ENCODE results near the gene SLC28A1.
A peak's percentile ranks its signal among the peaks of the same experiment; 100 is the strongest.
"Not testable (repeated sequence)": the region's sequence is repeated elsewhere in the genome, so short reads cannot be mapped to it uniquely, and the experiment has no call there.

SLC28A1 gene

DNA sequence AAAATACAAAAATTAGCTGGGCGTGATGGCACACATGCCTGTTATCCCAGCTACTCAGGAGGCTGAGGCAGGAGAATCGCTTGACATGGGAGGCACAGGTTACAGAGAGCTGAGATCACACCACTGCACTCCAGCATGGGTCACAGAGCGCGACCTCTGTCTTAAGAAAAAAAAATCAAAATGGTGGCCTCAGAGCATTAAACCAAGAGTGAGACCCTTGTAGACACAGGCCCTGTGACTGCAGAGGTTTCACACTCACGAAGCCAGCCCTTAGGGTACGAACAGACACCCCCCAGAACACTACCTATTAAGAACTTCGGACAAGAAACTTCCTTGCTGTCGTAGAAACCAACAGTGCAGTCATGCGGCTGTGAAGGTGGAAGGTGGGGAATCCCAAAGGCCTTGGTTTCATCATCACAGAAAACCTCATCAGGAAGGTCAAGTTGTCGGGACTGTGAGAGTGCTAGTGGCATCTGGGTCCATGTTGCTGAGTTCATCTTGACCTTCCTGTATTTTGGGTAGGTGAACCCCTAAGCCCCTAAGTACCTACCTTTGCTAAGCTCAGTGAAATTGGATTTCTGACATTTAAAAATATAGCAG is 92.4 kb downstream of the SLC28A1 start:
- no peak for ATAC-seq

DNA sequence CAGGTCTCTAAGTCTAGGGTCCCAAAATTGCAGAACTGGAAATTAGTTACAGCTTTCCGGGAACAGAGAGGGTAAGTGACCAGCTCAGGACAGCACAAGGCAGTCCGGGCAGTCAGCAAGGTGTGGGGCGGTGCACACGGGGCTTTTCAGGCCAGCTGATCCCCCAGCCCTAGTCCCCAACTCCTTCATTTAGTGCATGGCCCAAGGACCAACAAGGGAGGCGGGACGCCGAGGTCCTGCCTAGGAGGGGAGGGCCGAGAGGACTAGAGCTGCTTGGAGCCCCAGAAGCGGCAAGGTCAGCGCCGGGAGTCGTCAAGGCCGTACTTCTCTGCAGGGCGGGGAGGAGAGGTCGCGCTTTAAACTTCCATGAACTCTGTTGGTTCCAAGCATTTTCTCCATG is 95.2 kb downstream of the SLC28A1 start:
- ATAC-seq: no peak

DNA sequence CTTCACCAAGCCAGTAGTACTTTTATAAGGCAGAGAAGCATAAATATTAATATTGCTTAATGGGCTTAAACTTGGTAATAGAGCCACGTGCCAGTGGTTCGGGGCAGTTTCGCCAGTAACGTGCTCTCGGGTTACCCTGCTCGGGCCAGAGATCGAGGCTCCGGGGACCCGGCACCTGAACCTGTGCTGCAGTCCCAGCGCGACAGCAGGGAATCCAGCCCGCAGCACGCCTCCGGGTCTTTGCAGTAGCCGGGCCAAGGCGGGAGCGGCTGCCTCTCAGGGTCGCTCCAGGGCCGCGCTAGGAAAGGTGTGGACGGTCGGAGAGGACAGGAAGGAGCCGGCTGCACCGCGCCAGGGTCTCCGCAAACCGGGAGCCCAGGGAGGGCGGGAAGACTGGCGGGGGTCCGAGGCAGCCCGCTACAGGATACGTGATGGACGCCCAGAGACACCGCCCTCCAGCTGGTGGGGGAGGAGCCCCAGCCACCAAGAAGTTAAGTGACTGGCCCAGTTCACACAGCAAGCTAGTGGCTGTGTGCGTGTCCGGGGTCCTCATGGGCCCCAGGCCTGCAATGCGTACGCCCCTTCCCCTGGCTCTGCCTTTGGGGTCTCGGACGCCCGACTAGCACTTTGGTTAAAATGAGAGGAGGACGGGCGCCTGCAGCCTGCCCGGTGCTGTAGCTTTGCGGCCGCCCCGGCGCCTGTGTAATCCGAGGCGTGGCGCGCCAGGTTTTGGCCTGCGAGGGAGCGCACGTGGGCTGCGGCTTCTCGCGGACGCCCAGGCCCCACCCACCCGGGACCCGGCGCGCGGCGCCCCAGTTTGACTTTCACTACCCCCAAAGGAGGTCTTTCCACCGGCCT is 96.0 kb downstream of the SLC28A1 start:
- ATAC-seq: peak; percentile 69 to 76

DNA sequence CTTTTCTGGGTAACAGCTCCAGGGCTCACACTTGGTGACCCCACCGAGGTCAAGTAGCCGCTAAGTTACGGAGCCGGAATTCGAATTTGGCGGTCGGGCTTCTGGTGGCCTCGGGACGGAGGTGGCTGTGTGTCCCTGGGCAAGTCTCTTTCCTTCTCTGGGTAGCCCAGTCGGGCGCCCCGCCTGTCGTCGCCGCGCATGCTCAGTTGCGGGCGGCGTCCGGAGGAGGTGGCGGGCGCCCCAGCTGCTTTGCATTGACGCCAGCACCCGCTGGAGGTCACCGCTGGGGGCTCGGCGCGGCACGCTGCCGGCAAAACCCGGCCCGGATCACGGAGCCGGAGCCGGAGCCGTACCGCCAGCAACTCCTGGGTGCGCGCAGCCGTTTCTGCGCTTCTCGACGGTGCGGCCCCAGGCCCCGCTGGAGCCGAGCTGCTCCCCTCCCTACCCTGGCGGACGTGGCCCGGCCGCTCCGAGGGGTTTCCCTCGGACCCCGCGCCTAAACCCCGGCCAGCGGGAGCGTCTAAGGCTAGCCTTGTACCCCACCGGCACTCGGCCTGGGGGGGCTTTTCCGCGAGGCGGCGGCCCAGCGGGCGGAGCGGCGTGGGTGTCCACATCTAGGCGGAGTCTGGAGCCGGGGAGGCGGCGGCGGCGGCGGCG is 96.7 kb downstream of the SLC28A1 start:
- peak; percentile 76 to 79 for ATAC-seq

DNA sequence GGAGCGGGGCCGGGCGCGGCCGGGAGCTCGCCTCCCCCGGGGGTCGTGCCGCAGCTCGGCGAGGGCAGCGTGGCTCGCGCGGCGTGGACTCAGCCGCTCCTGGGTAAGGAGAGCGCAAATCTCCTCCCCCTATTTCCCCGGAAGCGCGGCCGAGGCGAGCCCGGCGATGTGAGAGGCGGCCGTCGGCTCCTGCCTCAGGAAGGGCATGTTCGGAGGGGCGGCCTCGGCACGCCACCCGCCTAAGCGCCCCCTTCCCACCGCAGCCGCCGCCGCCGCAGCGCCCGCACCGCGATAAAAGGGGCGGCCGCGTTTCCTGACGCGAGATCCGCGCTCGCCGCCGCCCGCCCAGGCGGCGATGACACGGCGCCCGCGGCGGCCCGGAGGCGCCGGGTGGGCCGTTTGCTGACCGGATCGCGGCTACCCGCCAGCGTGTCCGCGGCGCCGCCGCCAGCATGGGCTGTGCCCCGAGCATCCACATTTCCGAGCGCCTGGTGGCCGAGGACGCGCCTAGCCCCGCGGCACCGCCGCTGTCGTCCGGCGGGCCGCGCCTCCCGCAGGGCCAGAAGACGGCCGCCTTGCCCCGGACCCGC is 97.3 kb downstream of the SLC28A1 start, which contains the start of gene PDE8A:
TSS of gene PDE8A (plus strand) at position 146 of the 590 bp plus-strand sequence. CDS start at position 453, 307 bp downstream.
- peak; percentile 1 to 5 for ATAC-seq

DNA sequence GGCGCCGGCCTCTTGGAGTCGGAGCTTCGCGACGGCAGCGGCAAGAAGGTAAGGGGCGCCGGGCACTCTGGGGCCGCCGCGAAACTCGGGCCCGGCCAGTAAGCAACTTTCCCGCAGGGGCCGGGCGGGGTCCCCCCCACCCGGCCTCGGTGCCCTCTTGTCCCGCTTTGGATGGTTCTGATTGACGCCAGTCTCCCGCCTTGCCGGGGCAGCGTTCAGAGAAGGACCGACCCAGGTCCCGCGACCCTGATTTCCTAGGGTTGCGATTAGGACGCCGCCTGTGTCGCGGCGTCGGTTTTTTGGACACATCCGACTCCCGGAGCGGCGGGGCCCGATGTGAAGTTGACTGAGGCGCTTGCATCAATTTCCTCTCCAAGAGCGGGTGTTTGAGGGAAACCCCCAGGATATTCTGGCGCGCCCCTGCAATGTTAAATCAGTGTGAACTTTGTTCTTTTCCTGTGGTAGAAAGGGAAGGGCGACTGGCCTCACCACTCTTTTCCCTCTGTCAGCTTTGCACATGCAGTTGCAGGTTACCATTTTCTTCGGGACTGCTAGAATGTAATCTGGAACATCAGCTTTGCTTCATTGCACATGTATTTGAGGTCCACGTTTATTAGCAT is 97.9 kb downstream of the SLC28A1 start:
- ATAC-seq: no peak

DNA sequence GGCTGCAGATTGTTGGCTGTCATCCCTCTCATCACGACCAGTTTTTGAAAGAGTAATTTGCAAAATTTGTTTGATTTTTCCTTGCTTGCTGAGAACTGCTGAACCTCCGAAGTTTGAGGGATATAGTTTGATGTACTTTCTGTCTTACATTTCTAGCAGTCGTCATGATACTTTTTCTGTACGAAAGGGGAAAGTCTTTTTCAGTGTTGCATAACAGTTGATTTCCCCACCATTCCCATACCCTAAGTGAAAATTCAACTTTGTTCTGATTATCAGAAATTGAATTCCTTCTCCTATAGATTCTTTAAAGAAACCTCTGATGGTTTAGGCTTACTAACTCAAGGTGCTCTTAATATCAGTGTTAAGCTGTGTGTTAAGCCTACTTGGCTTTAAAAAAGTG is 98.8 kb downstream of the SLC28A1 start:
- ATAC-seq: no peak

DNA sequence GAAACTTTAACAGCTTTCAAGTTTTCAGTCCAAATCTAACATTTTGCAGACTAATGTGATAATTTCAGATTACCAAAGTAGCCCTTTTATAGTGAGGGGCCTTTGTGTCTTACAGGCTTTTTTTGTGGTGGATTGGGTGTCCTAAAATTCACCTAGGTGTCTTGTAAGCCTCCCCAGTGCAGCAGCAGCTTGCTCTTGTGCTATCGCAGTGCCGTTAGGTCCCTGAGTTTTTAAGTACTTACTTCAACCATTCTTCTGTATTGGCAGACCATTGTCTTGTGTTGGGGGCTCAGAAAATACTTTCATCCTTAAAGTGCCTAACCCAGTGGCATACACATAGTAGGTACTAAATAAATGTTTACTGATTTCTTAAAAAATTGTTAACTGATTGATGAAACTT is 99.2 kb downstream of the SLC28A1 start:
- no peak for ATAC-seq

DNA sequence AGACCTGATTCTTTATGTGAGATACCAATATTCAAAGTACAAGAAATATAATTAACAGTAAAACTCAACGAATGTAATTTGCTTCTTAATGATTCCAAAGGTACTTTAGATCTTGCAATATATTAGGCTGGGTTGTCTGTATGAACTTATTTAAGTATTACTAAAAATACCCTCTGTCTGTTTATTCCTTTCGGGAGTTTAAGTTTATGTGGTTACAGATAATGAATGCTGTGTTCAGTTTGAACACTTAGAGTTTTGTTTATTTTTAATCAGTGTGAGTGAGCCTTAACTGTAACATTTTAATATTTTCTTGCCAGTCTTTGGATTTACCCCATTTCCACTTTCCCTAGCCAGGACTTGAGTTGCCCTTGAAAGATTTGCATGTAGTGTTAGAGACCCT is 100.7 kb downstream of the SLC28A1 start:
- ATAC-seq: no peak

DNA sequence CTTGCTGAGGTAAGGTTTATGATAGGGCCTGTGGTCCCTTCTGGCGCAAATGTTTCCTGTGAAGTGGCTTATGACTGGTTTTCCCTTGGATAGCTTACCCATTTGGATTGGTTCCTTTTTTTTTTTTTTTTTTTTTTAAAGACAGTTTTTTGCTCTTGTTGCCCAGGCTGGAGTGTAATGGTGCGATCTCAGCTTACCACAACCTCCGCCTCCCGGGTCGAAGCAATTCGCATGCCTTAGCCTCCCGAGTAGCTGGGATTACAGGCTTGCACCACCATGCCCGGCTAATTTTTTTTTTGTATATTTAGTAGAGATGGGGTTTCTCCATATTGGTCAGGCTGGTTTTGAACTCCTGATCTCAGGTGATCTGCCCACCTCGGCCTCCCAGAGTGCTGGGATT is 102.9 kb downstream of the SLC28A1 start:
- ATAC-seq: not testable (repeated sequence)

DNA sequence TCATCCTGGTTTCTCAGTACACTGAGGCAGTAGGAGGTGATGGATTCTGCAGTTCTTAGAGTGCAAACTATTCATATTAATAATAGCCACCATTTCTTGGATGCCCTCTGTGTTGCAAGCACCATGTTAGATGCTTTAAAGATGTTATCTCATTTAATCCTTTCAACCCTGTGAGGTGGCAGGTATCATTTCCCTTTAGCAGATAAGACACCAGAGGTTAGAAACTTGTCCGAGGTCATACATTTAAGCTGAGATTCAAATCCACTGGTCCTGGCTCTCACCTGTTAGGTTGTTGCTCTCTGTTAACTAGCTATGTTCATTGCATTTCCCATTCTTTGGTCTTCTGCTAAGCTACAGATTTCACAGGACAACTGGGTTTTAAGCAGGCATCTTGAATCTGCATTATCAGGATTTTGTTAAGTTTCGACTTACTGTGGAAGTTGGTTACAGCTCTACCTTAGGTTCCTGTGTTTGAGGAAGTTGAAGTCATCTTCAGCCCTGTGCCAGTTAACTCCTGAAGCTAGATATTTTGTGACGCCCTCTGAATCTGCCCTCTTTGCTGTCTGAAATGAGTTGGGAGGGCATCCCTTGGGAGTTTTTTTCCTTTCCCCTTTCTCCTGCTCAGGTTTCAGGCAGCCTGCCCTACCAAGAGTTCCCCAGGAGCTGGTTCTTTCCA is 103.6 kb downstream of the SLC28A1 start:
- ATAC-seq: peak in 1 of 2 donors; percentile 18

DNA sequence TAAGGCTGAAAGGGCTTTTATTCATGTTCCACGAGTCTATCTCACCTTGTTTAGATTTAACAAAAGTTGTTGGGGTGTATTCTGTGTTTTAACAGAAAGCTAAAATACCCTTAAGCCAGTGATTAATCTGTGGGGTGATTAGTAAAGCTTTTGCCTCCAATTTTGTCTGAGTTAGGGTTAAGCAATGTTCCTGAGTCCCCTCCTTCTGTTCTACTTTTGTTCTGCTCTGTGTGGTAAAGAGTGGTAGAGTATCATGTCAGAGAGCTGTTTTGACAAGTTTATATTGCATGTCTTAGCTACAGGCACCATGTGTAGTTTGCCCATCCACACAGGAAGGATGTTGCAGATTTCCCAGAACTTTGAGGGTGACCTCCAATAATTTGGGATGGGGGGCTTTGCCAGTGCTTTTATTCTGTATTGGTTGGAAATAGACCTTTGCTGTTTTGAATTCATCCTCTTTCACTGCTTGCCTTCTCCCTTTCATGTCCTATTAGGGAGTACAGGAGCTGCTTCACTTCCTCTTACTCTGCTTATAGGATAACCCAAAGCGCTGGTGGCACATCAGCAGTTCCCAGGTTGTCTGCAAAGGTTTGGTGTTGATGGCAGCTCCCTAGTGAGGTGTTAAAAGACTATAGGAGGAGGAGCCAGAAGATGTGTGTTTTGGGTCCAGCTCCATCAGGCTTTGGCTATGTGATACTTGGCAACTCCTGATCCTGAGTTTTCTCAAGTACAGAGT is 104.6 kb downstream of the SLC28A1 start:
- no peak for ATAC-seq

DNA sequence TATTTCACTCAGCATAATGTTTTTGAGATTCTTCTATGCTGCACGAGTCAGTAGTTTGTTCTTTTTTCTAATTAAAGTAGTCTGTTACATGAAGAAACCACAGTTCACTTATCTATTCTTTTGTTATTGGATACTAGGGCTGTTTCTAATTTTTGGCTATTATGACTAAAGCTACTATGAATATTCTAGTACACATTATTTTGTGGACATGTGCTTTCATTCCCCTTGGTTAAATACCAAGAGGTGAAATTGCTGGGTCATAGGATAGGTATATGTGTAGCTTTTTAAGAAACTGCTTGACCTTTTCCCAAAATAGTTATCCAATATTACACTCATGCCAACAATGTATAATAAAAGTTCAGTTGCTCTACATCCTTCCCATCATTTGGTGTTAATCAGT is 106.0 kb downstream of the SLC28A1 start:
- no peak for ATAC-seq

DNA sequence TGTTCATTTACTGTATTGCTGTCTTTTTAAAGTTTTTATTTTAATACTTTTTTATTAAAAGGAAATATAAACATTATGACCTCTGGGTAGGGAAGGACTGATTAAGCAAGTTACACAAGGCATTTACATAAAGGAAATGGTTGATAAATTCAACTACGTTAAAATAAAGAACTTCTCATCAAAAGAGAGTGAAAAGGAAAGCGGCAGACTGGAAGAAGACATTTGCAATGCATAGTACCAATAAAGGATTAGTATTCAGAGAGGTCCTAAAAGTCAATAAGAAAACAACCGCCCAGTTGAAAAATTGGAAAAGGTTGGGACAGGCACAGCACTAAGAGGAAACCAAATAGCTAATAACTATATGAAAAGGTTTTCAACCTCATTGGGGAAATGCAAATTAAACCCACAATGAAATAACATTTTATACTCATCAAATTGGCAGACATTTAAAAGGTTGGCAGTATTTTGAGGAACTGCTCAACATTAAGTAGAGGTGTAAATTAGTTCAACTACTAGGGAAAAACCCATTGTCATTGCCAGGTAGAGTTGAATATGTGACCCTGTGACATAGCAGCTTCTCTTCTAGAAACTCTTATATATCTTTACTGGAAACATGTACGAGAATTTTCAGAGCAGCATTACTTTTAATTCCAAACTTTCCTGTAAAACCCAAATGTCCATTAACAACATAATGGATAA is 106.7 kb downstream of the SLC28A1 start:
- no peak for ATAC-seq

DNA sequence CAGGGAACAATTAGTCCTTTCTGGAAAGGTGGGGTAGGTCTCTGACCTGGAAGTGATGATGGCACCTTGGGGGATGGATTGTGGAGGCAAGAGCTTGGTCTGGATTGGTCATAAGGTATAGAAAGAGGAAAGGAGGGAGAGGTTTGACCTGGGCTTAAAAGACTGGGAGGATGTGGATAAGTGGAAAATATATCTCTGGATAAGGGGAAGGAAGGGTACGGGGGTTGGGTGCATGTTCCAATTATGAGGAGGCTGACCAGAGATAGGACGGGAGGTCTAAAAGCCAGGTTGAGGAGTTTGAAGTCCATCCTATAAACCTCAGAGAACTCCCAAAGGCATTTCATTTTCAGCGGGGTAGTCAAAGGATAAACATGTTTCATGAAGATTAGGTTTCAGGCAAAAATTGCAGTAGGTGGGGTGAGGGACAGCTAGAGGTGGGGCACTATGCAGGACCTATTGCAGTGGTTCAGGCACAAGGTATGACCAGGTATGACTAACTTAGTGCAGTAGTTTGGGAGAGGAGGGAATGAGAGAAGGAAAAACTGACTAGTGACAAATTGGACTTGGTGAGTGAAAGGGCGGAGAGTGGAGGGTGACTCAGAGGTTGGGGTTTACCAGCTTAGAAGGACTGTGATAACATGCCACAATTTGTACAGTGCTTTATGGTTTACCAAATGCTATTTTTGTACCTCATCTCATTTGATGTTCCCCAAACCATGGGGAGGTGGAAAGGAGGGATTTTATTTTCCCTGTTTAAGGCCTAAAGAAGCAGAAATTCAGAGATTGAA is 107.9 kb downstream of the SLC28A1 start:
- peak; percentile 85 to 86 for ATAC-seq
